GM12878 (cell line): ENCODE results near the gene FBXL7. TPM values are rescaled to one million over a fixed set of nuclear protein-coding genes. Genes with fewer than 3 reads are reported as not detected.

ENCODE experiments used
- ATAC-seq: fragments of 200-7000 bp; cut with Tn5 transposase; 3 replicates; pipeline ENCODE4 v1.9.1; 2020; ENCODE audit warnings: mild to moderate bottlenecking, moderate library complexity
- BruUV-seq: library from RNA; stranded (reverse); fragments of 400-500 nt; replicated peaks from 2 replicates; lab custom pipeline; 2021; lab: Mats Ljungman, UMichigan
- CTCF ChIA-PET: fragments of 300-600 bp; sonication (Branson Sonifier 250); formaldehyde crosslinking; extraction: SDS; loops from one replicate; lab custom pipeline; 2021; ENCODE audit warnings: inconsistent platforms; lab: Yijun Ruan, JAX
- POLR2A ChIA-PET: fragments of 350-600 bp; formaldehyde crosslinking; extraction: SDS; loops from one replicate; lab custom pipeline; 2021; ENCODE audit warnings: inconsistent platforms; lab: Charles Lee
- RAD21 ChIA-PET: fragments of 300-600 bp; sonication (Branson Sonifier 250); formaldehyde crosslinking; loops from one replicate; lab custom pipeline; 2023; ENCODE audit warnings: antibody characterized with exemption; ENCODE audit not compliant: unreplicated experiment; lab: Charles Lee
- SMC1A ChIA-PET: fragments of 300-600 bp; sonication (Branson Sonifier 250); formaldehyde crosslinking; loops from one replicate; lab custom pipeline; 2023; ENCODE audit not compliant: unreplicated experiment, uncharacterized antibody; lab: Charles Lee
- DNase-seq: peaks from one replicate; pipeline ENCODE4 v3.0.0-alpha.2; 2011; ENCODE audit warnings: low read depth, low spot score
- FAIRE-seq: peaks from 3 replicates; lab custom pipeline; 2011; peaks lifted over from hg19 to GRCh38; lab: Jason Lieb, UNC
- H2AFZ ChIP-seq: 2 replicates; pipeline ENCODE4 v1.6.0; 2011; ENCODE audit warnings: low read depth, low read length, control low read depth; ENCODE audit not compliant: control insufficient read depth
- H3K27ac ChIP-seq: 2 replicates; pipeline ENCODE4 v1.5.1; 2011; ENCODE audit warnings: control low read depth; ENCODE audit not compliant: control insufficient read depth, insufficient read depth
- H3K27me3 ChIP-seq, 2 experiments: replicated peaks in 1 of 2; 2 replicates each; pipeline versions ENCODE4 v1.6.0 to v1.6.1; 2011; ENCODE audit warnings: low read length in 1 of 2; ENCODE audit not compliant: control insufficient read depth in 2 of 2, insufficient read depth in 2 of 2
- H3K36me3 ChIP-seq, 2 experiments: 2 replicates each; pipeline ENCODE4 v1.5.1; 2011; ENCODE audit warnings: low read length in 1 of 2; ENCODE audit not compliant: control insufficient read depth in 2 of 2, insufficient read depth in 2 of 2
- H3K4me1 ChIP-seq: 2 replicates; pipeline ENCODE4 v1.6.1; 2011; ENCODE audit warnings: mild to moderate bottlenecking, low read length, moderate library complexity, mixed read lengths; ENCODE audit not compliant: control insufficient read depth, insufficient read depth
- H3K4me2 ChIP-seq: 2 replicates; pipeline ENCODE4 v1.6.0; 2011; ENCODE audit warnings: control low read depth; ENCODE audit not compliant: control insufficient read depth, insufficient read depth
- H3K4me3 ChIP-seq: fragments of 200-600 bp; sonication (generic); 2 replicates; pipeline ENCODE4 v1.5.1; 2016
- H3K79me2 ChIP-seq: 2 replicates; pipeline ENCODE4 v1.6.0; 2011; ENCODE audit warnings: low read length; ENCODE audit not compliant: control insufficient read depth, insufficient read depth
- H3K9ac ChIP-seq: 2 replicates; pipeline ENCODE4 v1.8.0; 2011; ENCODE audit warnings: low read length, control low read depth, mixed read lengths; ENCODE audit not compliant: control insufficient read depth, insufficient read depth
- H3K9me3 ChIP-seq: replicated peaks from 3 replicates; pipeline ENCODE4 v1.5.1; 2011; ENCODE audit warnings: mild to moderate bottlenecking, low read length; ENCODE audit not compliant: control insufficient read depth, insufficient read depth
- H4K20me1 ChIP-seq: 2 replicates; pipeline ENCODE4 v1.6.0; 2011; ENCODE audit not compliant: control insufficient read depth, insufficient read depth
- CHD1 ChIP-seq: IDR thresholded peaks from 2 replicates; pipeline ENCODE4 v1.6.1; 2012; ENCODE audit warnings: low read depth, low read length, improper control_type of control experiment
- CHD2 ChIP-seq: IDR thresholded peaks from 2 replicates; pipeline ENCODE4 v1.6.1; 2011; ENCODE audit warnings: low read depth, low read length, improper control_type of control experiment, borderline replicate concordance
- IKZF1 ChIP-seq: fragments of 450-650 bp; conservative IDR thresholded peaks from 2 replicates; pipeline ENCODE4 v1.6.1; 2017; ENCODE audit warnings: antibody characterized with exemption, mild to moderate bottlenecking
- RCOR1 ChIP-seq: conservative IDR thresholded peaks from 2 replicates; pipeline ENCODE4 v1.6.1; 2012; ENCODE audit warnings: low read depth, low read length, improper control_type of control experiment
- WGBS: methylation state at CpG from one replicate; pipeline ENCODE4 v1.1.6; 2016; ENCODE audit warnings: low lambda C conversion rate; ENCODE audit not compliant: insufficient replicate concordance, insufficient coverage; ENCODE audit errors: missing lambda C conversion rate; 5-methylcytosine and 5-hydroxymethylcytosine counted together
- in situ Hi-C: fragments of 300-500 bp; cut with MboI; formaldehyde crosslinking; loops from 9 replicates; pipeline ENCODE4 v1.14.3; 2018; ENCODE audit warnings: mixed read lengths
- intact Hi-C: fragments of 100-400 bp; cut with micrococcal nuclease; formaldehyde crosslinking; loops from one replicate; pipeline ENCODE4 v1.14.2; 2022; ENCODE audit not compliant: unreplicated experiment
- polyA plus RNA-seq, 11 experiments: library from polyadenylated mRNA; depleted of rRNA in 4 of 11; unstranded in 6 of 11; stranded (reverse) in 5 of 11; fragments of >200 nt; fragmentation: Nextera tagmentation in 4 of 11; fragmentation: Illumina TruSeq in 1 of 11; extraction: Ambion mirVana in 4 of 11; extraction: Trizol in 1 of 11; gene quantifications; 1 replicate in 1 of 11; 2 replicates in 10 of 11; pipeline versions ENCODE4 v1.2.1 to v1.2.3, GENCODE V29; 2011 to 2016; ENCODE audit warnings: inconsistent platforms in 2 of 11, missing spikeins in 2 of 11, low read depth in 1 of 11
- total RNA-seq, 4 experiments: library from RNA; depleted of rRNA in 3 of 4; stranded (reverse); fragments of >200 nt in 3 of 4; fragmentation: Illumina TruSeq in 1 of 4; extraction: Trizol in 1 of 4; gene quantifications; 2 replicates each; pipeline versions ENCODE4 v1.2.1 to v1.2.3, GENCODE V29; 2013 to 2021
- TF ChIP-seq, protein P1 (sequence below): fragments of 450-650 bp; IDR thresholded peaks from 2 replicates; pipeline ENCODE4 v1.6.1; 2017; ENCODE audit warnings: mild to moderate bottlenecking, moderate library complexity

Gene FBXL7
- total and polyA plus RNA-seq, 10 of the 15 experiments (the other 5 are each of a cell fraction or from before 2014, with no cell fraction given) = 0.03 to 0.44 (median 0.16) TPM

DNA sequence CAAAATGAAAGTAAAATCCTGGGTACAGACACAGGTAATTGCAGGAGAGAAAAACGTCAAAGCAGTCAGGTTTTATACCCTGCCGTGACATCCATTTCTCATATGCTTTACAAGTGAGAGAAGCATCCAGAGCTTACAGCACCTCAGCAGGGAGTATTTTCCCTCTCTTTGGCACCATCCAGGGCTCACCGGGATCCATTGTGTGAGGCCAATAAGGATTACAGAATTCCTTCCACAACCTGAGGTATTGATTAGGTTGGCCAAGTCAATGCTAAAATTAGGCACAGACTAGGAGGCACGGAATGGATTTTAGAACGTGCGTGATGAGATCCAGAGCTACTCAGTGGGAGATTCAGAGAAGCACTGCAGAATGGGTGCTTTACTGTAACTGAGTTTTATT is 296.6 kb downstream of the FBXL7 start:
- RAD21 ChIA-PET = no interaction called here
- no peak overlapping the region for H3K4me3 ChIP-seq
- no peaks in the 10 kb centered on the region; a peak in 1 of 4 replicates for H3K27me3 ChIP-seq
- H3K9me3 ChIP-seq = no peaks in the 10 kb centered on the region
- H3K9ac ChIP-seq = no peak overlapping the region
- no peaks in the 10 kb centered on the region for H4K20me1 ChIP-seq
- no peak for ATAC-seq
- H3K79me2 ChIP-seq = no peaks in the 10 kb centered on the region
- no peaks in the 10 kb centered on the region for H3K4me1 ChIP-seq
- BruUV-seq = no TSS peak
- TF ChIP-seq, protein P1, sequence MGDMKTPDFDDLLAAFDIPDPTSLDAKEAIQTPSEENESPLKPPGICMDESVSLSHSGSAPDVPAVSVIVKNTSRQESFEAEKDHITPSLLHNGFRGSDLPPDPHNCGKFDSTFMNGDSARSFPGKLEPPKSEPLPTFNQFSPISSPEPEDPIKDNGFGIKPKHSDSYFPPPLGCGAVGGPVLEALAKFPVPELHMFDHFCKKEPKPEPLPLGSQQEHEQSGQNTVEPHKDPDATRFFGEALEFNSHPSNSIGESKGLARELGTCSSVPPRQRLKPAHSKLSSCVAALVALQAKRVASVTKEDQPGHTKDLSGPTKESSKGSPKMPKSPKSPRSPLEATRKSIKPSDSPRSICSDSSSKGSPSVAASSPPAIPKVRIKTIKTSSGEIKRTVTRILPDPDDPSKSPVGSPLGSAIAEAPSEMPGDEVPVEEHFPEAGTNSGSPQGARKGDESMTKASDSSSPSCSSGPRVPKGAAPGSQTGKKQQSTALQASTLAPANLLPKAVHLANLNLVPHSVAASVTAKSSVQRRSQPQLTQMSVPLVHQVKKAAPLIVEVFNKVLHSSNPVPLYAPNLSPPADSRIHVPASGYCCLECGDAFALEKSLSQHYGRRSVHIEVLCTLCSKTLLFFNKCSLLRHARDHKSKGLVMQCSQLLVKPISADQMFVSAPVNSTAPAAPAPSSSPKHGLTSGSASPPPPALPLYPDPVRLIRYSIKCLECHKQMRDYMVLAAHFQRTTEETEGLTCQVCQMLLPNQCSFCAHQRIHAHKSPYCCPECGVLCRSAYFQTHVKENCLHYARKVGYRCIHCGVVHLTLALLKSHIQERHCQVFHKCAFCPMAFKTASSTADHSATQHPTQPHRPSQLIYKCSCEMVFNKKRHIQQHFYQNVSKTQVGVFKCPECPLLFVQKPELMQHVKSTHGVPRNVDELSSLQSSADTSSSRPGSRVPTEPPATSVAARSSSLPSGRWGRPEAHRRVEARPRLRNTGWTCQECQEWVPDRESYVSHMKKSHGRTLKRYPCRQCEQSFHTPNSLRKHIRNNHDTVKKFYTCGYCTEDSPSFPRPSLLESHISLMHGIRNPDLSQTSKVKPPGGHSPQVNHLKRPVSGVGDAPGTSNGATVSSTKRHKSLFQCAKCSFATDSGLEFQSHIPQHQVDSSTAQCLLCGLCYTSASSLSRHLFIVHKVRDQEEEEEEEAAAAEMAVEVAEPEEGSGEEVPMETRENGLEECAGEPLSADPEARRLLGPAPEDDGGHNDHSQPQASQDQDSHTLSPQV = no peak
- TF ChIP-seq IKZF1 (no peak), RCOR1 (no peak)
- SMC1A ChIA-PET = no interaction called here
- H2AFZ ChIP-seq = no peak overlapping the region
- POLR2A ChIA-PET = no interaction called here
- DNase-seq = no peak
- FAIRE-seq = no peak
- CTCF ChIA-PET = no interaction called here
- no peak overlapping the region for H3K27ac ChIP-seq
- H3K4me2 ChIP-seq = no peak overlapping the region
- no peaks in the 10 kb centered on the region for H3K36me3 ChIP-seq
- 34% methylated on average over 6 of the region's 6 CpGs for WGBS
- in situ Hi-C loops = no loop called here
- intact Hi-C loops = no loop called here

- H3K79me2 ChIP-seq = no peaks in the 10 kb centered on the region
- DNase-seq (no peak), FAIRE-seq (no peak), ATAC-seq (no peak)
- H3K27ac ChIP-seq = no peak overlapping the region
- H3K9ac ChIP-seq = no peak overlapping the region
- no peaks in the 10 kb centered on the region; a peak in 1 of 4 replicates for H3K27me3 ChIP-seq
- H2AFZ ChIP-seq = no peak overlapping the region
- RAD21 ChIA-PET = no interaction called here
- no peaks in the 10 kb centered on the region for H4K20me1 ChIP-seq
- H3K4me1 ChIP-seq = no peaks in the 10 kb centered on the region
- 0% methylated on average over 1 of the region's 1 CpG for WGBS
- H3K36me3 ChIP-seq = no peaks in the 10 kb centered on the region
- no peak for TF ChIP-seq CHD1
- no peak for TF ChIP-seq CHD2
- in situ Hi-C loops (no loop called here), intact Hi-C loops (no loop called here)
- BruUV-seq = no TSS peak
- POLR2A ChIA-PET = no interaction called here
- SMC1A ChIA-PET = no interaction called here
- H3K4me2 ChIP-seq = no peak overlapping the region
- H3K4me3 ChIP-seq = no peak overlapping the region
- no peaks in the 10 kb centered on the region for H3K9me3 ChIP-seq
- CTCF ChIA-PET = no interaction called here
Measured at GRCh38 chr5:15797116-15797515, 297.1 kb downstream of the FBXL7 start.
